RCC 7860 (cell line): ENCODE results near the gene RPS6KA1.
"Not testable (repeated sequence)": the region's sequence is repeated elsewhere in the genome, so short reads cannot be mapped to it uniquely, and the experiment has no call there.

Experiments used
- DNase-seq: peaks from one replicate; pipeline ENCODE4 v3.0.0-alpha.2; 2015; ENCODE audit warnings: low spot score
- FAIRE-seq: peaks from 2 replicates; lab custom pipeline; 2012; peaks lifted over from hg19 to GRCh38; lab: Jason Lieb, UNC

The RPS6KA1 gene

GRCh38 chr1:26529655-26530409 lies at the start of gene RPS6KA1:
RPS6KA1 (plus strand) TSS chr1:26529761; CDS start chr1:26529921, 160 bp downstream.
- FAIRE-seq (no peak), DNase-seq (peak; percentile 25)

- FAIRE-seq, result no peak
- DNase-seq, result no peak
These were observed 46.6 kb upstream of the RPS6KA1 start for GRCh38 chr1:26482921-26483320.

GRCh38 chr1:26483980-26484379 lies 45.6 kb upstream of the RPS6KA1 start:
- FAIRE-seq (no peak), DNase-seq (no peak)

- FAIRE-seq (no peak), DNase-seq (no peak)
These were observed 39.4 kb upstream of the RPS6KA1 start for GRCh38 chr1:26490155-26490554.

GRCh38 chr1:26493267-26493666 lies 36.3 kb upstream of the RPS6KA1 start:
- no peak for DNase-seq
- FAIRE-seq, result no peak

GRCh38 chr1:26493938-26494337 lies 35.6 kb upstream of the RPS6KA1 start:
- no peak for FAIRE-seq
- no peak for DNase-seq

GRCh38 chr1:26496861-26497260 lies 32.7 kb upstream of the RPS6KA1 start:
- no peak for FAIRE-seq
- DNase-seq, result no peak

- no peak for FAIRE-seq
These were observed 30.7 kb upstream of the RPS6KA1 start for GRCh38 chr1:26498894-26499293.

GRCh38 chr1:26500488-26501175 lies 28.9 kb upstream of the RPS6KA1 start:
- no peak for FAIRE-seq
- peak; percentile 57 for DNase-seq

More at GRCh38 chr1:26498894-26499293, 30.7 kb upstream of the RPS6KA1 start:
- no peak for DNase-seq

GRCh38 chr1:26510711-26511110 lies 18.9 kb upstream of the RPS6KA1 start:
- DNase-seq, result peak; percentile 46

GRCh38 chr1:26515836-26516235 lies 13.7 kb upstream of the RPS6KA1 start:
- FAIRE-seq, DNase-seq: not testable (repeated sequence)

More at GRCh38 chr1:26510711-26511110, 18.9 kb upstream of the RPS6KA1 start:
- FAIRE-seq, result peak; percentile 72

GRCh38 chr1:26516987-26517765 lies 12.4 kb upstream of the RPS6KA1 start:
- no peak for FAIRE-seq
- DNase-seq, result no peak

GRCh38 chr1:26517766-26518049 lies 11.9 kb upstream of the RPS6KA1 start:
- DNase-seq (no peak), FAIRE-seq (no peak)

- no peak for FAIRE-seq
- no peak for DNase-seq
These were observed 11.2 kb upstream of the RPS6KA1 start for GRCh38 chr1:26518355-26518754.

GRCh38 chr1:26520339-26520738 lies 9.2 kb upstream of the RPS6KA1 start:
- FAIRE-seq, result no peak
- no peak for DNase-seq

GRCh38 chr1:26521669-26522030 lies 7.9 kb upstream of the RPS6KA1 start:
- no peak for FAIRE-seq
- DNase-seq, result no peak

GRCh38 chr1:26522073-26522472 lies 7.5 kb upstream of the RPS6KA1 start:
- FAIRE-seq (no peak), DNase-seq (no peak)

- DNase-seq, result no peak
- FAIRE-seq, result no peak
These were observed 5.4 kb upstream of the RPS6KA1 start for GRCh38 chr1:26524181-26524580.

GRCh38 chr1:26526287-26526686 lies 3.3 kb upstream of the RPS6KA1 start:
- DNase-seq (no peak), FAIRE-seq (no peak)

- DNase-seq (no peak), FAIRE-seq (no peak)
These were observed 231 bp upstream of the RPS6KA1 start for GRCh38 chr1:26529405-26529654.

- FAIRE-seq, result no peak
- DNase-seq, result no peak
These were observed 891 bp downstream of the RPS6KA1 start for GRCh38 chr1:26530410-26530894.
